ENCODE data around the gene COQ8A. TPM values are rescaled to one million over a fixed set of nuclear protein-coding genes. Genes with fewer than 3 reads are reported as not detected.

The COQ8A gene
- total and polyA plus RNA-seq, 7 experiments from 2014 or later: 34.1 to 83.4 (median 66.3) TPM

GRCh38 chr1:226967665-226968064 is 27.6 kb downstream of the COQ8A start:
- H3K4me3 ChIP-seq (ENCODE audit: low read length): no peak overlapping the region
- H3K4me3 Mint-ChIP-seq: no peak overlapping the region
- ChIA-PET CTCF (no interaction called here), POLR2A (interaction anchor here (0.6 to 1.9 kb wide), 2 partner anchors 28 to 30 kb away, joined by 3 to 8 read pairs; partner anchors contain the start of gene COQ8A)
- H3K36me3 ChIP-seq (ENCODE audit: control insufficient read depth in 2 of 3, insufficient read depth in 3 of 3, low read length in 3 of 3): peaks cover 0 to 68% (median 5%) of the 10 kb centered on the region in 3 experiments
- no peaks in the 10 kb centered on the region for H3K4me1 ChIP-seq (ENCODE audit: control insufficient read depth in 2 of 2, insufficient read depth in 2 of 2, low read length in 2 of 2)
- H3K27ac Mint-ChIP-seq: peak overlapping the region in 1 of 9 donors; percentile 74
- H3K36me3 Mint-ChIP-seq: peaks cover 13 to 61% (median 50%) of the 10 kb centered on the region in 5 donors
- H3K4me1 Mint-ChIP-seq: peaks cover 0 to 16% (median 8%) of the 10 kb centered on the region in 7 donors
- intact Hi-C loops (cut with micrococcal nuclease): no loop called here
- DNase-seq: no peak
- no peak for ATAC-seq
- no peaks in the 10 kb centered on the region for H3K27me3 ChIP-seq (ENCODE audit: control insufficient read depth in 2 of 2, insufficient read depth in 2 of 2, low read length in 2 of 2)
- H3K9me3 Mint-ChIP-seq: peaks cover 3 to 17% (median 6%) of the 10 kb centered on the region in 11 donors
- peaks cover 0 to 4% (median 0%) of the 10 kb centered on the region in 3 experiments for H3K9me3 ChIP-seq (ENCODE audit: control insufficient read depth in 2 of 3, low read length in 3 of 3)
- H3K27ac ChIP-seq (ENCODE audit: low read depth, low read length): no peak overlapping the region
- H3K27me3 Mint-ChIP-seq: no peaks in the 10 kb centered on the region

- intact Hi-C loops (cut with micrococcal nuclease): no loop called here
- CTCF ChIA-PET: no interaction called here
- H3K27ac Mint-ChIP-seq: peak overlapping the region in 3 of 9 donors; percentile 25 to 46 (median 30)
- DNase-seq (no peak), ATAC-seq (no peak)
- peaks cover 0 to 13% (median 8%) of the 10 kb centered on the region in 7 donors for H3K4me1 Mint-ChIP-seq
- Histone ChIP-seq H3K36me3 (ENCODE audit: control insufficient read depth in 2 of 3, insufficient read depth in 3 of 3, low read length in 3 of 3) (peaks cover 0 to 56% (median 5%) of the 10 kb centered on the region in 3 experiments), H3K4me1 (ENCODE audit: control insufficient read depth in 2 of 2, insufficient read depth in 2 of 2, low read length in 2 of 2) (no peaks in the 10 kb centered on the region), H3K27me3 (ENCODE audit: control insufficient read depth in 2 of 2, insufficient read depth in 2 of 2, low read length in 2 of 2) (no peaks in the 10 kb centered on the region), H3K4me3 (ENCODE audit: low read length) (no peak overlapping the region), H3K27ac (ENCODE audit: low read depth, low read length) (no peak overlapping the region), H3K9me3 (ENCODE audit: control insufficient read depth in 2 of 3, low read length in 3 of 3) (peaks cover 0 to 4% (median 0%) of the 10 kb centered on the region in 3 experiments)
- H3K4me3 Mint-ChIP-seq: no peak overlapping the region
- POLR2A ChIA-PET: no interaction called here
- H3K36me3 Mint-ChIP-seq: peaks cover 13 to 48% (median 39%) of the 10 kb centered on the region in 5 donors
- no peaks in the 10 kb centered on the region for H3K27me3 Mint-ChIP-seq
- peaks cover 3 to 17% (median 6%) of the 10 kb centered on the region in 11 donors for H3K9me3 Mint-ChIP-seq
These were observed 31.7 kb downstream of the COQ8A start for GRCh38 chr1:226971765-226972164.

- Histone ChIP-seq H3K4me3 (ENCODE audit: low read length) (no peak overlapping the region), H3K27ac (ENCODE audit: low read depth, low read length) (no peak overlapping the region), H3K36me3 (ENCODE audit: control insufficient read depth in 2 of 3, insufficient read depth in 3 of 3, low read length in 3 of 3) (peaks cover 0 to 58% (median 5%) of the 10 kb centered on the region in 3 experiments), H3K4me1 (ENCODE audit: control insufficient read depth in 2 of 2, insufficient read depth in 2 of 2, low read length in 2 of 2) (no peaks in the 10 kb centered on the region), H3K9me3 (ENCODE audit: control insufficient read depth in 2 of 3, low read length in 3 of 3) (peaks cover 0 to 4% (median 0%) of the 10 kb centered on the region in 3 experiments), H3K27me3 (ENCODE audit: control insufficient read depth in 2 of 2, insufficient read depth in 2 of 2, low read length in 2 of 2) (no peaks in the 10 kb centered on the region)
- ATAC-seq: no peak
- no peak for DNase-seq
- ChIA-PET CTCF (interaction anchor here (0.6 kb wide), 1 partner anchor 76 kb away, joined by 3 read pairs; no protein-coding TSS in a partner anchor), POLR2A (interaction anchor here (0.9 kb wide), 1 partner anchor 34 kb away, joined by 3 read pairs; no protein-coding TSS in a partner anchor)
- Mint-ChIP-seq H3K9me3 (peaks cover 3 to 17% (median 6%) of the 10 kb centered on the region in 11 donors), H3K27ac (peak overlapping the region in 1 of 9 donors; percentile 51), H3K36me3 (peaks cover 13 to 37% (median 30%) of the 10 kb centered on the region in 5 donors), H3K4me1 (peaks cover 0 to 8% (median 7%) of the 10 kb centered on the region in 7 donors), H3K27me3 (no peaks in the 10 kb centered on the region), H3K4me3 (no peak overlapping the region)
- intact Hi-C loops (cut with micrococcal nuclease): no loop called here
These were observed 32.8 kb downstream of the COQ8A start for GRCh38 chr1:226972931-226973330.

GRCh38 chr1:226973371-226973897 is 33.3 kb downstream of the COQ8A start:
- H3K27ac Mint-ChIP-seq: peak overlapping the region in 1 of 9 donors; percentile 51
- Histone ChIP-seq H3K36me3 (ENCODE audit: control insufficient read depth in 2 of 3, insufficient read depth in 3 of 3, low read length in 3 of 3) (peaks cover 0 to 59% (median 5%) of the 10 kb centered on the region in 3 experiments), H3K27ac (ENCODE audit: low read depth, low read length) (no peak overlapping the region), H3K4me3 (ENCODE audit: low read length) (no peak overlapping the region), H3K4me1 (ENCODE audit: control insufficient read depth in 2 of 2, insufficient read depth in 2 of 2, low read length in 2 of 2) (no peaks in the 10 kb centered on the region), H3K27me3 (ENCODE audit: control insufficient read depth in 2 of 2, insufficient read depth in 2 of 2, low read length in 2 of 2) (no peaks in the 10 kb centered on the region), H3K9me3 (ENCODE audit: control insufficient read depth in 2 of 3, low read length in 3 of 3) (peaks cover 0 to 4% (median 0%) of the 10 kb centered on the region in 3 experiments)
- CTCF ChIA-PET: interaction anchor here (0.6 kb wide), 1 partner anchor 75 kb away, joined by 3 read pairs; no protein-coding TSS in a partner anchor
- H3K4me3 Mint-ChIP-seq: no peak overlapping the region
- intact Hi-C loops (cut with micrococcal nuclease): no loop called here
- H3K4me1 Mint-ChIP-seq: peaks cover 0 to 8% (median 7%) of the 10 kb centered on the region in 7 donors
- DNase-seq: no peak
- H3K36me3 Mint-ChIP-seq: peaks cover 13 to 33% (median 27%) of the 10 kb centered on the region in 5 donors
- H3K27me3 Mint-ChIP-seq: no peaks in the 10 kb centered on the region
- POLR2A ChIA-PET: no interaction called here
- ATAC-seq: no peak
- peaks cover 3 to 17% (median 6%) of the 10 kb centered on the region in 11 donors for H3K9me3 Mint-ChIP-seq

- Mint-ChIP-seq H3K4me1 (peaks cover 0 to 8% (median 7%) of the 10 kb centered on the region in 7 donors), H3K27me3 (no peaks in the 10 kb centered on the region), H3K36me3 (peaks cover 13 to 27% (median 24%) of the 10 kb centered on the region in 5 donors), H3K27ac (no peak overlapping the region), H3K4me3 (no peak overlapping the region), H3K9me3 (peaks cover 3 to 17% (median 6%) of the 10 kb centered on the region in 11 donors)
- ChIA-PET POLR2A (no interaction called here), CTCF (no interaction called here)
- Histone ChIP-seq H3K9me3 (ENCODE audit: control insufficient read depth in 2 of 3, low read length in 3 of 3) (peaks cover 0 to 4% (median 0%) of the 10 kb centered on the region in 3 experiments), H3K4me3 (ENCODE audit: low read length) (no peak overlapping the region), H3K27me3 (ENCODE audit: control insufficient read depth in 2 of 2, insufficient read depth in 2 of 2, low read length in 2 of 2) (no peaks in the 10 kb centered on the region), H3K27ac (ENCODE audit: low read depth, low read length) (no peak overlapping the region), H3K36me3 (ENCODE audit: control insufficient read depth in 2 of 3, insufficient read depth in 3 of 3, low read length in 3 of 3) (peaks cover 0 to 60% (median 5%) of the 10 kb centered on the region in 3 experiments), H3K4me1 (ENCODE audit: control insufficient read depth in 2 of 2, insufficient read depth in 2 of 2, low read length in 2 of 2) (no peaks in the 10 kb centered on the region)
- ATAC-seq: no peak
- DNase-seq: no peak
- intact Hi-C loops (cut with micrococcal nuclease): no loop called here
These were observed 33.9 kb downstream of the COQ8A start for GRCh38 chr1:226973898-226974543.

- peaks cover 0 to 60% (median 5%) of the 10 kb centered on the region in 3 experiments for H3K36me3 ChIP-seq (ENCODE audit: control insufficient read depth in 2 of 3, insufficient read depth in 3 of 3, low read length in 3 of 3)
- H3K27me3 ChIP-seq (ENCODE audit: control insufficient read depth in 2 of 2, insufficient read depth in 2 of 2, low read length in 2 of 2): no peaks in the 10 kb centered on the region
- Mint-ChIP-seq H3K4me3 (no peak overlapping the region), H3K27ac (peak overlapping the region in 1 of 9 donors; percentile 55), H3K9me3 (peaks cover 0 to 11% (median 6%) of the 10 kb centered on the region in 11 donors), H3K4me1 (peaks cover 0 to 8% (median 7%) of the 10 kb centered on the region in 7 donors), H3K27me3 (no peaks in the 10 kb centered on the region), H3K36me3 (peaks cover 9 to 21% (median 18%) of the 10 kb centered on the region in 5 donors)
- H3K27ac ChIP-seq (ENCODE audit: low read depth, low read length): no peak overlapping the region
- no peaks in the 10 kb centered on the region for H3K4me1 ChIP-seq (ENCODE audit: control insufficient read depth in 2 of 2, insufficient read depth in 2 of 2, low read length in 2 of 2)
- H3K9me3 ChIP-seq (ENCODE audit: control insufficient read depth in 2 of 3, low read length in 3 of 3): peaks cover 0 to 4% (median 0%) of the 10 kb centered on the region in 3 experiments
- DNase-seq (no peak), ATAC-seq (no peak)
- intact Hi-C loops (cut with micrococcal nuclease): no loop called here
- ChIA-PET CTCF (no interaction called here), POLR2A (no interaction called here)
- no peak overlapping the region for H3K4me3 ChIP-seq (ENCODE audit: low read length)
These were observed 34.6 kb downstream of the COQ8A start for GRCh38 chr1:226974544-226975258.
